Stimulated activated CD8-positive, alpha-beta memory T cell treated with anti-CD3 and anti-CD28 coated beads, Interleukin-7, amount 100 ng/mL, for 1 hour (primary cell): ENCODE measurements around the gene PCIF1.
"Not testable (repeated sequence)": the region's sequence is repeated elsewhere in the genome, so short reads cannot be mapped to it uniquely, and the experiment has no call there.

Experiments used
- DNase-seq, 2 donors: peaks; one replicate each; pipeline ENCODE4 v3.0.0-alpha.2; 2020; ENCODE audit warnings: low read depth in 2 of 2

PCIF1 gene

GRCh38 chr20:45994761-45995493 lies 60.4 kb downstream of the PCIF1 start:
- no peak for DNase-seq

DNA sequence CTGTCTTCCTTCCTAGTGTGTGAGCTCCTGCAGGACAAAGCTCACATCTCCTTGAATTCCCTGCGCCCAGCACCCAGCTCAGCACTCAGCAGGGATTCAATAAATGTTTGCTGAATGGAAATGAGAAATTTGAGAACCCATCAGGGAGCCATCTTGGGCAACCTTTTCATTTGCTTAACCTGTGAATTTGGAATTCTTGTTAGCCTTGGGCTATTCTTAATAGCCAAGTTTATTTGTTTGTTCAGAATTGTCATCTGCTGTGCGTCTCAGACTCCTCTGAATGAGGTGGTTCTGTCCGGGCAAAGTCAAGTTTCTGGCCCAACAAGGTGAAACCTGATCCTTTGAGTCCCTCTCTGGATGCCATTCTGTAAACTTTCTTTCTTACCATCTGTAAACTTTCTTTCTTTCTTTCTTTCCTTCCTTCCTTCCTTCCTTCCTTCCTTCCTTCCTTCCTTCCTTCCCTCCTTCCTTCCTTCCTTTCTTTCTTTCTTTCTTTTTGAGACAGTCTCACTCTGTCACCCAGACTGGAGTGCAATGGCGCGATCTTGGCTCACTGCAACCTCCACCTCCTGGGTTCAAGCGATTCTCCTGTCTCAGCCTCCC lies 61.1 kb downstream of the PCIF1 start:
- not testable (repeated sequence) for DNase-seq

GRCh38 chr20:45997187-45997586 lies 62.7 kb downstream of the PCIF1 start:
- DNase-seq: no peak
